DND-41 (cell line): ENCODE results near the gene GLYATL3.

Experiments
- CTCF ChIP-seq: IDR thresholded peaks from 2 replicates; pipeline ENCODE4 v1.5.1; 2012; ENCODE audit warnings: borderline replicate concordance, low read length, moderate library complexity, mild to moderate bottlenecking; ENCODE audit not compliant: poor library complexity, severe bottlenecking; ENCODE audit errors: extremely low read depth
- EZH2 ChIP-seq: IDR thresholded peaks from 3 replicates; pipeline ENCODE4 v1.6.1; 2012; ENCODE audit warnings: borderline replicate concordance, low read depth, mild to moderate bottlenecking, moderate library complexity, low read length, inconsistent platforms; ENCODE audit not compliant: severe bottlenecking

GRCh38 chr6:49550492-49551077, 50.9 kb downstream of the GLYATL3 start, which contains the start of gene C6orf141:
- TF ChIP-seq CTCF: no peak
- no peak for TF ChIP-seq EZH2
